ENCODE measurements around the gene RAB2B.
"Not testable (repeated sequence)": the region's sequence is repeated elsewhere in the genome, so short reads cannot be mapped to it uniquely, and the experiment has no call there.

Gene RAB2B

GRCh38 chr14:21486640-21487087 lies 9.9 kb upstream of the RAB2B start:
- DNase-seq (ENCODE audit: low spot score) = no peak

- DNase-seq (ENCODE audit: low spot score) = peak; percentile 81
These were observed 235 bp downstream of the RAB2B start for GRCh38 chr14:21476523-21476924.

GRCh38 chr14:21475767-21476522 lies 814 bp downstream of the RAB2B start:
- DNase-seq (ENCODE audit: low spot score) = no peak

- DNase-seq (ENCODE audit: low spot score) = no peak
These were observed 9.1 kb downstream of the RAB2B start for GRCh38 chr14:21467616-21468015.

- peak; percentile 97 for DNase-seq (ENCODE audit: low spot score)
These were observed 20.7 kb downstream of the RAB2B start, which contains the start of gene CHD8 for GRCh38 chr14:21455912-21456667. CHD8 (minus strand) TSS chr14:21456123; CDS start chr14:21431643, 24,480 bp downstream.

- DNase-seq (ENCODE audit: low spot score) = no peak
These were observed 21.2 kb downstream of the RAB2B start for GRCh38 chr14:21455592-21455911.

GRCh38 chr14:21454843-21455544 lies 21.8 kb downstream of the RAB2B start:
- no peak for DNase-seq (ENCODE audit: low spot score)

GRCh38 chr14:21449899-21450216 lies 26.9 kb downstream of the RAB2B start:
- no peak for DNase-seq (ENCODE audit: low spot score)

- DNase-seq (ENCODE audit: low spot score) = not testable (repeated sequence)
These were observed 34.1 kb downstream of the RAB2B start for GRCh38 chr14:21442657-21443056.

- DNase-seq (ENCODE audit: low spot score) = no peak
These were observed 35.9 kb downstream of the RAB2B start for GRCh38 chr14:21440859-21441258.

GRCh38 chr14:21437063-21437901 lies 39.5 kb downstream of the RAB2B start:
- DNase-seq (ENCODE audit: low spot score) = peak; percentile 94

- no peak for DNase-seq (ENCODE audit: low spot score)
These were observed 40.1 kb downstream of the RAB2B start for GRCh38 chr14:21436567-21437062.

GRCh38 chr14:21431126-21431525 lies 45.6 kb downstream of the RAB2B start:
- no peak for DNase-seq (ENCODE audit: low spot score)

GRCh38 chr14:21428930-21429329 lies 47.8 kb downstream of the RAB2B start:
- no peak for DNase-seq (ENCODE audit: low spot score)

- DNase-seq (ENCODE audit: low spot score) = no peak
These were observed 50.1 kb downstream of the RAB2B start for GRCh38 chr14:21426692-21427091.

- DNase-seq (ENCODE audit: low spot score) = no peak
These were observed 57.2 kb downstream of the RAB2B start for GRCh38 chr14:21419528-21419927.

- DNase-seq (ENCODE audit: low spot score) = no peak
These were observed 61.4 kb downstream of the RAB2B start for GRCh38 chr14:21415329-21415728.

GRCh38 chr14:21414137-21414631 lies 62.6 kb downstream of the RAB2B start:
- DNase-seq (ENCODE audit: low spot score) = no peak

Measured in iPS-NIHi11 (cell line).